Neural crest cell (in vitro differentiated cells): Measurements from ENCODE around the gene ATF7IP2. TPM values are rescaled to one million over a fixed set of nuclear protein-coding genes. Genes with fewer than 3 reads are reported as not detected.

Source experiments
- DNase-seq: peaks from one replicate; pipeline ENCODE4 v3.0.0; 2021; ENCODE audit warnings: low read depth, mixed read lengths, low spot score
- H3K27ac Mint-ChIP-seq: one replicate; pipeline ENCODE4 v1.8.0; 2021; ENCODE audit warnings: mild to moderate bottlenecking, mixed read lengths; ENCODE audit not compliant: unreplicated experiment
- H3K27me3 Mint-ChIP-seq: 2 replicates; pipeline ENCODE4 v1.8.0; 2021; ENCODE audit warnings: low read depth, mild to moderate bottlenecking, mixed read lengths
- H3K36me3 Mint-ChIP-seq: 2 replicates; pipeline ENCODE4 v1.8.0; 2021; ENCODE audit warnings: low read depth, mild to moderate bottlenecking, mixed read lengths
- H3K4me1 Mint-ChIP-seq: 2 replicates; pipeline ENCODE4 v1.8.0; 2021; ENCODE audit warnings: mixed read lengths
- H3K4me3 Mint-ChIP-seq: one replicate; pipeline ENCODE4 v1.8.0; 2021; ENCODE audit warnings: mild to moderate bottlenecking, mixed read lengths
- H3K9me3 Mint-ChIP-seq: 2 replicates; pipeline ENCODE4 v1.8.0; 2021; ENCODE audit warnings: mixed read lengths
- total RNA-seq: library from RNA; stranded (reverse); gene quantifications from 2 replicates; pipeline ENCODE4 v1.2.1, GENCODE V29; 2021
- TF ChIP-seq, protein P1 (sequence below): fragments of 200-600 bp; sonication (generic); conservative IDR thresholded peaks from 2 replicates; pipeline ENCODE4 v1.5.0; 2021; ENCODE audit warnings: antibody characterized with exemption, mild to moderate bottlenecking

Gene ATF7IP2
- total RNA-seq, 1 donor from 2014 or later = 19.4 TPM

DNA sequence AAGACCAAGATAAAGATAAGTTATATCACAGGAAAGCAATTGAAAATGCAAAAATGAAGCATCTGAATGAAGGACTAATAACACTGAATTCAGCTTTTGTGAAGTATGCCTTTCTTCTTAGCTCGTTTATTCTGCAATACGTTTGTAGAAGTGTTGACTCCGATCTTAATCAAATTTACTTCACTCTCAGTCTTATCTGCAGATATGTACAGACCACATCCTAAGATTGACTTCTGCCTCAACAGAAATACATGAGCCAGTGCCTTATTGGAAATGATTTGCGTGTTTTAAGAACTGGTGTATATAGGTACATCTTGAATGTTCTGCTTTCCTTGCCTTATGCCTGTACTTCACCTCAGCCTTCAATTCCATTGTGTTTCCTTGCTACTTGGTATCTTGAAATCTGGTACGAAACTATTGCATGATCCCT is 1.3 kb downstream of the ATF7IP2 start:
- peaks cover 14% of the 10 kb centered on the region for H3K36me3 Mint-ChIP-seq
- TF ChIP-seq, protein P1, sequence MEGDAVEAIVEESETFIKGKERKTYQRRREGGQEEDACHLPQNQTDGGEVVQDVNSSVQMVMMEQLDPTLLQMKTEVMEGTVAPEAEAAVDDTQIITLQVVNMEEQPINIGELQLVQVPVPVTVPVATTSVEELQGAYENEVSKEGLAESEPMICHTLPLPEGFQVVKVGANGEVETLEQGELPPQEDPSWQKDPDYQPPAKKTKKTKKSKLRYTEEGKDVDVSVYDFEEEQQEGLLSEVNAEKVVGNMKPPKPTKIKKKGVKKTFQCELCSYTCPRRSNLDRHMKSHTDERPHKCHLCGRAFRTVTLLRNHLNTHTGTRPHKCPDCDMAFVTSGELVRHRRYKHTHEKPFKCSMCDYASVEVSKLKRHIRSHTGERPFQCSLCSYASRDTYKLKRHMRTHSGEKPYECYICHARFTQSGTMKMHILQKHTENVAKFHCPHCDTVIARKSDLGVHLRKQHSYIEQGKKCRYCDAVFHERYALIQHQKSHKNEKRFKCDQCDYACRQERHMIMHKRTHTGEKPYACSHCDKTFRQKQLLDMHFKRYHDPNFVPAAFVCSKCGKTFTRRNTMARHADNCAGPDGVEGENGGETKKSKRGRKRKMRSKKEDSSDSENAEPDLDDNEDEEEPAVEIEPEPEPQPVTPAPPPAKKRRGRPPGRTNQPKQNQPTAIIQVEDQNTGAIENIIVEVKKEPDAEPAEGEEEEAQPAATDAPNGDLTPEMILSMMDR = no peak
- peak overlapping the region; percentile 94 for H3K4me3 Mint-ChIP-seq
- DNase-seq = no peak
- H3K27ac Mint-ChIP-seq = no peak overlapping the region
- H3K4me1 Mint-ChIP-seq = peaks cover 32% of the 10 kb centered on the region
- H3K9me3 Mint-ChIP-seq = peaks cover 6% of the 10 kb centered on the region
- H3K27me3 Mint-ChIP-seq = no peaks in the 10 kb centered on the region

GRCh38 chr16:10388988-10389387 is 3.1 kb downstream of the ATF7IP2 start:
- TF ChIP-seq, protein P1 = no peak
- Mint-ChIP-seq H3K9me3 (peaks cover 6% of the 10 kb centered on the region), H3K36me3 (peaks cover 14% of the 10 kb centered on the region), H3K27ac (no peak overlapping the region), H3K27me3 (no peaks in the 10 kb centered on the region), H3K4me3 (peak overlapping the region; percentile 75), H3K4me1 (peaks cover 27% of the 10 kb centered on the region)
- no peak for DNase-seq

DNA sequence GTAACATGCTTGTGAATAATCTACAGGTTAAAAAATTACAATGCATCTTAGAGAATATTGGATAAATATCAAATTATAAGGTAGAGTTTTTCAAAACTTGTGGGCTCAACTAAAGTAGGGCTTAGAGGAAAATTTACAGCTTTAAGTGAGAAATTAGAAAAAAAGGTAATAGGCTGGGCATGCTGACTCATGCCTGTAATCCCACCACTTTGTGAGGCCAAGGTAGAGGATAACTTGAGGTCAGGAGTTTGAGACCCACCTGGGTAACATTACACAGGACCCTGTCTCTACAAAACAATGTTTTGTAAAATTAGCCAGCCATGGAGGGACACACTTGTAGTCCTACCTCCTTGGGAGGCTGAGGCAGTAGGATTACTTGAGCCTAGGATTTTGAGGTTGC is 4.5 kb downstream of the ATF7IP2 start:
- Mint-ChIP-seq H3K27ac (no peak overlapping the region), H3K4me1 (peaks cover 27% of the 10 kb centered on the region), H3K36me3 (peaks cover 23% of the 10 kb centered on the region)

GRCh38 chr16:10390867-10391266 is 5.0 kb downstream of the ATF7IP2 start:
- no peak for DNase-seq
- Mint-ChIP-seq H3K9me3 (peaks cover 3% of the 10 kb centered on the region), H3K27me3 (no peaks in the 10 kb centered on the region), H3K36me3 (peaks cover 23% of the 10 kb centered on the region), H3K27ac (no peak overlapping the region), H3K4me1 (peaks cover 23% of the 10 kb centered on the region), H3K4me3 (no peak overlapping the region)
- TF ChIP-seq, protein P1 = no peak

More for the DNA sequence above, 4.5 kb downstream of the ATF7IP2 start:
- DNase-seq = no peak
- Mint-ChIP-seq H3K4me3 (no peak overlapping the region), H3K27me3 (no peaks in the 10 kb centered on the region), H3K9me3 (peaks cover 6% of the 10 kb centered on the region)
- TF ChIP-seq, protein P1 = no peak

- no peak overlapping the region for H3K27ac Mint-ChIP-seq
- TF ChIP-seq, protein P1 = no peak
- no peak for DNase-seq
- H3K36me3 Mint-ChIP-seq = peaks cover 23% of the 10 kb centered on the region
- H3K4me1 Mint-ChIP-seq = peaks cover 21% of the 10 kb centered on the region
- peaks cover 2% of the 10 kb centered on the region for H3K9me3 Mint-ChIP-seq
- H3K4me3 Mint-ChIP-seq = no peak overlapping the region
- H3K27me3 Mint-ChIP-seq = no peaks in the 10 kb centered on the region
Observed at GRCh38 chr16:10391339-10391738, 5.5 kb downstream of the ATF7IP2 start.
